Embryonic facial prominence (tissue), 1 donor: Measurements from ENCODE around the gene TUBB4A.

Experiments
- DNase-seq: peaks from one replicate; pipeline ENCODE4 v3.0.0-alpha.2; 2016; ENCODE audit errors: extremely low spot score

The TUBB4A gene

GRCh38 chr19:6494438-6495036, 7.6 kb downstream of the TUBB4A start:
- DNase-seq: no peak

- DNase-seq: no peak
Observed at GRCh38 chr19:6491802-6492592, 10.1 kb downstream of the TUBB4A start.

GRCh38 chr19:6490134-6490533, 12.0 kb downstream of the TUBB4A start:
- DNase-seq: no peak

GRCh38 chr19:6489278-6490061, 12.6 kb downstream of the TUBB4A start:
- no peak for DNase-seq

- no peak for DNase-seq
Observed at GRCh38 chr19:6484831-6485230, 17.3 kb downstream of the TUBB4A start.

GRCh38 chr19:6484230-6484629, 17.9 kb downstream of the TUBB4A start:
- no peak for DNase-seq

GRCh38 chr19:6483235-6483634, 18.9 kb downstream of the TUBB4A start:
- DNase-seq: no peak

- no peak for DNase-seq
Observed at GRCh38 chr19:6482343-6482686, 19.8 kb downstream of the TUBB4A start.

GRCh38 chr19:6481541-6482342, 20.4 kb downstream of the TUBB4A start, which contains the start of gene DENND1C:
TSS of gene DENND1C (minus strand) at chr19:6481787. CDS start at chr19:6481695, 92 bp downstream.
- DNase-seq: no peak

GRCh38 chr19:6480848-6481415, 21.2 kb downstream of the TUBB4A start:
- DNase-seq: no peak

- no peak for DNase-seq
Observed at GRCh38 chr19:6479836-6480398, 22.2 kb downstream of the TUBB4A start.

- no peak for DNase-seq
Observed at GRCh38 chr19:6478815-6479214, 23.3 kb downstream of the TUBB4A start.

GRCh38 chr19:6476896-6477431, 25.1 kb downstream of the TUBB4A start:
- no peak for DNase-seq

GRCh38 chr19:6476155-6476895, 25.8 kb downstream of the TUBB4A start:
- no peak for DNase-seq

- no peak for DNase-seq
Observed at GRCh38 chr19:6475321-6476108, 26.6 kb downstream of the TUBB4A start.

GRCh38 chr19:6473647-6474046, 28.5 kb downstream of the TUBB4A start:
- no peak for DNase-seq

GRCh38 chr19:6472713-6473112, 29.4 kb downstream of the TUBB4A start:
- no peak for DNase-seq

- no peak for DNase-seq
Observed at GRCh38 chr19:6471076-6471475, 31.0 kb downstream of the TUBB4A start.

- no peak for DNase-seq
Observed at GRCh38 chr19:6470173-6470572, 31.9 kb downstream of the TUBB4A start.
